GM23248 (cell line): Measurements from ENCODE around the gene WDPCP. TPM values are rescaled to one million over a fixed set of nuclear protein-coding genes. Genes with fewer than 3 reads are reported as not detected.

Experiments used
- DNase-seq: peaks from one replicate; pipeline ENCODE4 v3.0.0-alpha.2; 2015
- H2AFZ ChIP-seq: fragments of 200-600 bp; sonication (generic); 2 replicates; pipeline ENCODE4 v1.6.1; 2016; ENCODE audit warnings: antibody characterized with exemption
- H3F3A ChIP-seq: fragments of 200-600 bp; sonication (generic); 2 replicates; pipeline ENCODE4 v1.6.1; 2016; ENCODE audit warnings: mild to moderate bottlenecking, antibody characterized with exemption, mixed run types; ENCODE audit not compliant: insufficient read depth
- H3K27ac ChIP-seq: fragments of 200-600 bp; sonication (generic); 2 replicates; pipeline ENCODE4 v1.5.1; 2016; ENCODE audit warnings: mild to moderate bottlenecking
- H3K27me3 ChIP-seq: fragments of 200-600 bp; sonication (generic); replicated peaks from 2 replicates; pipeline ENCODE4 v1.6.1; 2016; ENCODE audit warnings: mild to moderate bottlenecking; ENCODE audit not compliant: insufficient read depth
- H3K36me3 ChIP-seq: fragments of 200-600 bp; sonication (generic); 2 replicates; pipeline ENCODE4 v1.6.1; 2016; ENCODE audit warnings: low read depth, mild to moderate bottlenecking
- H3K4me1 ChIP-seq: fragments of 200-600 bp; sonication (generic); 2 replicates; pipeline ENCODE4 v1.6.1; 2016; ENCODE audit warnings: mild to moderate bottlenecking; ENCODE audit not compliant: insufficient read depth
- H3K4me2 ChIP-seq: fragments of 200-600 bp; sonication (generic); one replicate; pipeline ENCODE4 v1.6.1; 2016; ENCODE audit warnings: mild to moderate bottlenecking; ENCODE audit not compliant: unreplicated experiment
- H3K4me3 ChIP-seq: fragments of 200-600 bp; sonication (generic); 2 replicates; pipeline ENCODE4 v1.5.1; 2016; ENCODE audit warnings: mild to moderate bottlenecking
- H3K79me2 ChIP-seq: fragments of 200-600 bp; sonication (generic); 2 replicates; pipeline ENCODE4 v1.6.1; 2016; ENCODE audit warnings: mild to moderate bottlenecking; ENCODE audit not compliant: insufficient read depth
- H3K9ac ChIP-seq: fragments of 200-600 bp; sonication (generic); 2 replicates; pipeline ENCODE4 v1.6.1; 2016; ENCODE audit warnings: mild to moderate bottlenecking
- H3K9me2 ChIP-seq: fragments of 200-600 bp; sonication (generic); 2 replicates; pipeline ENCODE4 v1.6.1; 2016; ENCODE audit warnings: mixed run types, mild to moderate bottlenecking, moderate library complexity; ENCODE audit not compliant: insufficient read depth
- H3K9me3 ChIP-seq: fragments of 200-600 bp; sonication (generic); one replicate; pipeline ENCODE4 v1.6.1; 2017; ENCODE audit warnings: low read depth
- H4K20me1 ChIP-seq: fragments of 200-600 bp; sonication (generic); 2 replicates; pipeline ENCODE4 v1.6.0; 2016; ENCODE audit not compliant: insufficient read depth
- EZH2 ChIP-seq: fragments of 200-600 bp; sonication (generic); IDR thresholded peaks from 2 replicates; pipeline ENCODE4 v1.6.1; 2018; ENCODE audit warnings: antibody characterized with exemption, mild to moderate bottlenecking; ENCODE audit not compliant: insufficient read depth, poor library complexity, severe bottlenecking
- EZH2phosphoT487 ChIP-seq: fragments of 200-600 bp; sonication (generic); IDR thresholded peaks from 2 replicates; pipeline ENCODE4 v1.6.1; 2018; ENCODE audit warnings: antibody characterized with exemption, moderate library complexity, mild to moderate bottlenecking, low read depth; ENCODE audit not compliant: insufficient read depth
- WGBS, 2 experiments: methylation state at CpG; one replicate each; pipeline ENCODE4 v1.1.6; 2015 to 2017; ENCODE audit warnings: low lambda C conversion rate in 2 of 2, low coverage in 1 of 2; ENCODE audit errors: missing lambda C conversion rate in 2 of 2; 5-methylcytosine and 5-hydroxymethylcytosine counted together
- in situ Hi-C: fragments of 300-500 bp; cut with MboI; formaldehyde crosslinking; loops from 2 replicates; pipeline ENCODE4 v1.15.0; 2020
- polyA plus RNA-seq: library from polyadenylated mRNA; unstranded; fragments of >200 nt; fragmentation: Nextera tagmentation; extraction: Ambion mirVana; gene quantifications from 2 replicates; pipeline ENCODE4 v1.2.1, GENCODE V29; 2016
- total RNA-seq: library from RNA; depleted of rRNA; stranded (reverse); fragments of >200 nt; shearing (Covaris generic); gene quantifications from 2 replicates; pipeline ENCODE4 v1.2.3, GENCODE V29; 2014

Gene WDPCP
- total and polyA plus RNA-seq, 2 experiments from 2014 or later: 6.0 to 8.1 TPM

- Histone ChIP-seq H3K9me3 (no peaks in the 10 kb centered on the region), H3K9me2 (no peaks in the 10 kb centered on the region), H3K79me2 (no peaks in the 10 kb centered on the region), H3K36me3 (no peaks in the 10 kb centered on the region), H3K4me2 (no peak overlapping the region), H3F3A (no peaks in the 10 kb centered on the region), H2AFZ (no peak overlapping the region), H3K9ac (no peak overlapping the region), H3K27ac (no peak overlapping the region), H4K20me1 (no peaks in the 10 kb centered on the region), H3K4me3 (no peak overlapping the region), H3K4me1 (no peaks in the 10 kb centered on the region), H3K27me3 (no peaks in the 10 kb centered on the region)
- no peak for DNase-seq
- in situ Hi-C loops: no loop called here
- 81 to 86% methylated on average over 7 of the region's 7 CpGs for WGBS, 2 experiments
- TF ChIP-seq EZH2 (no peak), EZH2phosphoT487 (no peak)
Observed at GRCh38 chr2:63494100-63494499, 94.2 kb downstream of the WDPCP start.

- Histone ChIP-seq H3K79me2 (no peaks in the 10 kb centered on the region), H3K9me3 (no peaks in the 10 kb centered on the region), H3K9me2 (no peaks in the 10 kb centered on the region), H3K27ac (no peak overlapping the region), H2AFZ (no peak overlapping the region), H3K9ac (no peak overlapping the region), H3K4me2 (no peak overlapping the region), H3K27me3 (no peaks in the 10 kb centered on the region), H3F3A (no peaks in the 10 kb centered on the region), H4K20me1 (no peaks in the 10 kb centered on the region), H3K36me3 (no peaks in the 10 kb centered on the region), H3K4me1 (no peaks in the 10 kb centered on the region), H3K4me3 (no peak overlapping the region)
- TF ChIP-seq EZH2 (no peak), EZH2phosphoT487 (no peak)
- WGBS, 2 experiments: 63 to 67% methylated on average over 2 of the region's 2 CpGs
- in situ Hi-C loops: no loop called here
- peak; percentile 58 for DNase-seq
Observed at GRCh38 chr2:63488118-63488713, 100.1 kb downstream of the WDPCP start.

GRCh38 chr2:63486861-63487290 is 101.4 kb downstream of the WDPCP start:
- no peak for DNase-seq
- Histone ChIP-seq H4K20me1 (no peaks in the 10 kb centered on the region), H3K4me2 (no peak overlapping the region), H3K4me1 (no peaks in the 10 kb centered on the region), H3K9ac (no peak overlapping the region), H2AFZ (no peak overlapping the region), H3K36me3 (no peaks in the 10 kb centered on the region), H3K27me3 (no peaks in the 10 kb centered on the region), H3K79me2 (no peaks in the 10 kb centered on the region), H3F3A (no peaks in the 10 kb centered on the region), H3K9me2 (no peaks in the 10 kb centered on the region), H3K4me3 (no peak overlapping the region), H3K27ac (no peak overlapping the region), H3K9me3 (no peaks in the 10 kb centered on the region)
- in situ Hi-C loops: no loop called here
- TF ChIP-seq EZH2 (no peak), EZH2phosphoT487 (no peak)
- WGBS, 2 experiments: 100% methylated on average over 2 of the region's 2 CpGs

- Histone ChIP-seq H3K27me3 (no peaks in the 10 kb centered on the region), H3K36me3 (no peaks in the 10 kb centered on the region), H4K20me1 (no peaks in the 10 kb centered on the region), H3K9me3 (no peaks in the 10 kb centered on the region), H3F3A (no peaks in the 10 kb centered on the region), H3K9ac (no peak overlapping the region), H3K4me2 (no peak overlapping the region), H3K4me1 (no peaks in the 10 kb centered on the region), H3K4me3 (no peak overlapping the region), H3K27ac (no peak overlapping the region), H3K9me2 (no peaks in the 10 kb centered on the region), H2AFZ (no peak overlapping the region), H3K79me2 (no peaks in the 10 kb centered on the region)
- WGBS, 2 experiments: 93 to 94% methylated on average over 6 of the region's 6 CpGs
- in situ Hi-C loops: no loop called here
- TF ChIP-seq EZH2phosphoT487 (no peak), EZH2 (no peak)
- no peak for DNase-seq
Observed at GRCh38 chr2:63484901-63485300, 103.4 kb downstream of the WDPCP start.

- H3K27me3 ChIP-seq: no peaks in the 10 kb centered on the region
- H2AFZ ChIP-seq: no peak overlapping the region
- no peak for TF ChIP-seq EZH2
- TF ChIP-seq EZH2phosphoT487: no peak
Observed at GRCh38 chr2:63484481-63484880, 103.8 kb downstream of the WDPCP start.

More at GRCh38 chr2:63484481-63484880, 103.8 kb downstream of the WDPCP start:
- Histone ChIP-seq H3K4me2 (no peak overlapping the region), H3K4me3 (no peak overlapping the region), H3K4me1 (no peaks in the 10 kb centered on the region), H3K27ac (no peak overlapping the region), H3K9me2 (no peaks in the 10 kb centered on the region), H4K20me1 (no peaks in the 10 kb centered on the region), H3K79me2 (no peaks in the 10 kb centered on the region), H3K9ac (no peak overlapping the region), H3F3A (no peaks in the 10 kb centered on the region), H3K9me3 (no peaks in the 10 kb centered on the region), H3K36me3 (no peaks in the 10 kb centered on the region)
- whole genome bisulfite sequencing, 2 experiments: 93 to 97% methylated on average over 2 of the region's 2 CpGs
- in situ Hi-C loops: no loop called here
- no peak for DNase-seq
